ENCODE results near the gene TENM3.

DNA sequence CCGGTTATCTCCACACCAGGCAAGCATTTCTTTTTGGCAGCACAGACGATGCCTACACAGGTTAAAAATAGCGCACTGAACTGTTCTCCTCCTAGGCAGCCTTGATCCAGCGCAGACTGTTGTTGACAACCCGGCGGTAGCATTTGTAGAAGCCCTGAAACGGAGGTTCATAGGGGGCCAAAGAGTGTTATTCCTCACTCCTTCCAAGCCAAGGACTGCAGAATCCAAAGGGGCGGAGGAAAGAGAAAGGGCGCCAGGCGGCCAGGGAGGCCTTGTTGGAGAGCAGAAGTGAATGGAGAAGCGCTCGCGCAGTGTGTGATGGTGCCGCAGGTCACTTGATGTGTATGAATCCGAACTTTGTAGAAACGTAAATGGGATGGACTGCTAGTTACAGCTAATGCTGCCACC is 82.7 kb downstream of the TENM3 start:
- TF ChIP-seq CTCF (IDR thresholded peaks at IDR 0.05; ENCODE audit: poor library complexity) = no peak
- no peak for TF ChIP-seq EZH2 (IDR thresholded peaks at IDR 0.05; ENCODE audit: borderline replicate concordance)
- no peak for TF ChIP-seq EZH2phosphoT487 (IDR thresholded peaks at IDR 0.05; ENCODE audit: low read depth, severe bottlenecking, unreplicated experiment)

Measured in hepatocyte (in vitro differentiated cells).